HG03378 (cell line): ENCODE data around the gene GRIK4.
"Not testable (repeated sequence)": the region's sequence is repeated elsewhere in the genome, so short reads cannot be mapped to it uniquely, and the experiment has no call there.

Experiments
- ATAC-seq: cut with Tn5 transposase; IDR thresholded peaks from one replicate; pipeline ENCODE4 v1.9.1; 2021; ENCODE audit warnings: mild to moderate bottlenecking, moderate library complexity; ENCODE audit not compliant: unreplicated experiment

GRIK4 gene, protein sequence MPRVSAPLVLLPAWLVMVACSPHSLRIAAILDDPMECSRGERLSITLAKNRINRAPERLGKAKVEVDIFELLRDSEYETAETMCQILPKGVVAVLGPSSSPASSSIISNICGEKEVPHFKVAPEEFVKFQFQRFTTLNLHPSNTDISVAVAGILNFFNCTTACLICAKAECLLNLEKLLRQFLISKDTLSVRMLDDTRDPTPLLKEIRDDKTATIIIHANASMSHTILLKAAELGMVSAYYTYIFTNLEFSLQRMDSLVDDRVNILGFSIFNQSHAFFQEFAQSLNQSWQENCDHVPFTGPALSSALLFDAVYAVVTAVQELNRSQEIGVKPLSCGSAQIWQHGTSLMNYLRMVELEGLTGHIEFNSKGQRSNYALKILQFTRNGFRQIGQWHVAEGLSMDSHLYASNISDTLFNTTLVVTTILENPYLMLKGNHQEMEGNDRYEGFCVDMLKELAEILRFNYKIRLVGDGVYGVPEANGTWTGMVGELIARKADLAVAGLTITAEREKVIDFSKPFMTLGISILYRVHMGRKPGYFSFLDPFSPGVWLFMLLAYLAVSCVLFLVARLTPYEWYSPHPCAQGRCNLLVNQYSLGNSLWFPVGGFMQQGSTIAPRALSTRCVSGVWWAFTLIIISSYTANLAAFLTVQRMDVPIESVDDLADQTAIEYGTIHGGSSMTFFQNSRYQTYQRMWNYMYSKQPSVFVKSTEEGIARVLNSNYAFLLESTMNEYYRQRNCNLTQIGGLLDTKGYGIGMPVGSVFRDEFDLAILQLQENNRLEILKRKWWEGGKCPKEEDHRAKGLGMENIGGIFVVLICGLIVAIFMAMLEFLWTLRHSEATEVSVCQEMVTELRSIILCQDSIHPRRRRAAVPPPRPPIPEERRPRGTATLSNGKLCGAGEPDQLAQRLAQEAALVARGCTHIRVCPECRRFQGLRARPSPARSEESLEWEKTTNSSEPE

DNA sequence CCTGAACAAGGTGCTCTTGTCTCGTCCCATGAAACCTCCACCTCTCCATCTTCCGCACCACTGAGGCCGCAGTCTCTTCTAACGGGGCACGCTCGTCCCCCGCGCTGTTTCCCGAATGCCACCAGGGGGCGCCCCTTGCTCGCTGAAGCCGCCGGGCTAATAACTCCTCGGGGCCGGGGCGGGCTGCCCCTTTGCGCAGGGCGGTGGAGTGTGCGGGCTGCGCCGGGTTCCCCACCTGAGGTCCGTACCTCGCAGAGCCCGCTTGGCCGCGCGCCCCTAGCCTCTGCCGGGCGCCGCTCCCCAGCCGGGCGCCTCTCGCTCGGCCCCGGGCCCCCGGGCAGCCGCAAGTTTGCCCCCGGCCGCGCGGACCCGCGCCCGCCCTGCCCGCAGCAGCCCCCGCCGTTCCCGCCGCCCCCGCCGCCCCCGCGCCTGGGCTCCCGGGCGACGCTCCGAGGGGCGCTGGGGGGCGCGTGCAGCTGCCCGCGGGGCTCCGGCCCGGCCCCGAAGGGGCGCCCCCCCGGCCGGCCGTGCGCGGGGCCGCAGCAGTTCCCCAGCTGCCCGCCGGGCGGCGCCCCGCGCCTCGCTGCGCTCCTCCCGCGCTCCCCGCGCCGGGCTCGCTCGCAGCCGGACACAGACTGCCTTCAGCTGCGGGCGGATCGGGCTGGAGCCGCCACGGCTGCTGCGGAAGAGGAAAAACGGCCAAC, at the start of gene GRIK4:
TSS of gene GRIK4 (plus strand) at position 633 of the 704 bp plus-strand sequence. CDS start 148,571 bp downstream, outside the sequence.
- ATAC-seq, result no peak

DNA sequence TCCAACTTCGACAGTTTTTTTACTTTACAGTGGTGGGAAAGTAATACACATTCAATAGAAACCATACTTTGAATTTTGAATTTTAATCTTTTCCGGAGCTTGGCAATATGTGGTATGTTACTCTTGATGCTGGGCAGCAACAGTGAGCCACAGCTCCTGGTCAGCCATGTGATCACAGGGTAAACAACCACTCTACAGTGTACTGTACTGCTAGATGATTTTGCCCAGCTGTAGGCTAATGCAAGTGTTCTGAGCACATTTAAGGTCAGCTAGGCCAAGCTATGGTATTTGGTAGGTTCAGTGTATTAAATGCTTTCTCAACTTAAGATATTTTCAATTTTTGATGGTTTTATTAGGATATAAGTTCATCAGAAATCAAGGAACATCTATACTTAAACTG, 48.7 kb upstream of the GRIK4 start:
- no peak for ATAC-seq

DNA sequence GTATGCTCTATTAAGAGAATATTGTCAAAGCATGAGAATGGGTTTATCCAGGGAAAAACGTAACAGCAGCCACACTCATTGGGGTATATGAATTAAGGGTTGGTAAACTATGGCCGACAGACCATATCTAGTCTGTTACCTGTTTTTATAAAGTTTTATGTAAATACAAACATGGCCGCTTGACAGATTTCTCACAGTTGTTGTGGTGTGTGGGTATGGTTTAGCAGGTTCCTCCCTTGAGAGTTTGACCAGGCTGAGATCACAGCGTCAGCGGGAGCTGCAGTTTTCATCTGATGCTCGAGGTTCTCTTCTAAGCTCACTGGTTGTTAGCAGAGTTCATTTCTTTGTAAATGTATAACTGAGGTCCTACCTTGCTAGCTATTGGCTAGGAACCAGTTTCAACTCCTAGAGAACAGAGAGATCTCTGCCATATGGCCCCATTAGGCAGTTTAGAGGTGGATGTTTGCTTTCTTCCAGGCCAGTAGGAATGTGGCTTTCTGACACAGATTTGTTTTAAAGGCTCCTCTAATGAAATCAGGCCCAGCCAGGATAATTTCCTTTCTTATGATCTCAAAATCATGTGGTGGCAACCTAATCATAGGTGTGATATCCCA, 45.5 kb upstream of the GRIK4 start:
- no peak for ATAC-seq

DNA sequence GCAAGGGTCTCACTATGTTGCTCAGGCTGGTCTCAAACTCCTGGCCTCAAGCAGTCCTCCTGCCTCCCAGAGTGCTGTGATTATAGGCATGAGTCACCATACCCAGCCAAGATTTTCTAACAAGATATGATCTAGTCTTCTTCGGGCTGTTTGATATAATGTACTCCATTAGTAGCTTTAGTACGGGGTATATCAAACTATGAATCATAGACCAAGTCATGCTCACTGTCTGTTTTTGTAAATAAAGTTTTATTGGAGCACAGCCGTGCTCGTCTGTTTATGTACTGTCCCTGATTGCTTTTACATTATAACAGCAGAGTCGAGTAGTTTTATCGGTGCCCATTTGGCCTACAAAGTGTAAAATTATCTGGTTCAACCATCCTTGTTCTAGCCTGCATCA, 43.9 kb upstream of the GRIK4 start:
- no peak for ATAC-seq

DNA sequence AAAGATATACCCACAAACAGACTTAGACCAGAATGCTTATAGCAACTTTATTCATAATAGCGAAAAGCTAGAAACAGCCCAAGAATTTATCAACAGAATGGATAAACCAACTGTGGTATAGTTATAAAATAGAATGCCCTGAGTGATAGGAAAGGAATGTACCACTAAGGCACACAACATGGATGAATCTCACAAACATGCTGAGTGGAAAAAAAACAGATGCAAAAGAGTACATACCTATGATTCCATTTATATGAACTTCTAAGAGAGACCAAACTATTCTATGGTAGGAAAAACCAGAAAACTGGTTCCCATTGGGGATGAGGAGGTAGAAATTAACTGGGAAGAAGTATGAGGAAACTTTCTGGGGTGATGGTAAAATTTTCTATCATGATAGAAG, 40.4 kb upstream of the GRIK4 start:
- ATAC-seq, result no peak

DNA sequence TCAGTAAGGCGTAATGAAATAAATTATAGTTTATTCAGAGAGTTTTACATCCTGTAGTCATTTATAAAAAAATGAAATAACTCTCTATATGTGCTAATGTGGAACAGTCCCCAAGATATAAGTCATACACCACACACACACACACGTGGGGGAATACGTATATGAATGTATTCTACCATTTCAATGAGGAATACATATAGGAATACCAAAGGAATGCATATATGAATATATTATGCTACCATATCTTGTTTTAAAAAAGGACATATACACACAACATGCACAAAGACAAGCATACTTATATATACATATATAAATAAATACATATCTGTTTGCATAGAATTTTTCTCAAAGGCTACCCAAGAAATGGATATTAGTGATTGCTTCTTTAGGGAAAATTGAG, 39.6 kb upstream of the GRIK4 start:
- ATAC-seq, result no peak

DNA sequence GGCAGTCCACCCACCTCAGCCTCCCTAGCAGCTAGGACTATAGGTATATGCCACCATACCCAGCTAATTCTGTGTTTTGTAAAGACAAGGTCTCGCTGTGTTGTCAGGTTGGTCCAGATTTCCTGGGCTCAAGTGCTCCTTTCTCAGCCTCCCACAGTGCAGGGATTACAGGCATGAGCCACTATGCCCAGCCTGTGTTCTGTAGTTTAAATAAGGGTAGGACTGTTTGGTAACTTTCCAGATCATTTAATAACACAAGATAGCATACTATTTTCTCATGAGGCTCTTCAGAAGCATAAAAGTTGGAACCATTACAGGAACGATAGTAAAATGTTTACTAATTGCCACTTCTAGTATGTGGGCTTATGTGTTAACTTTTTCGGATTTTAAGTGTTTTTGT, 38.0 kb upstream of the GRIK4 start:
- no peak for ATAC-seq

DNA sequence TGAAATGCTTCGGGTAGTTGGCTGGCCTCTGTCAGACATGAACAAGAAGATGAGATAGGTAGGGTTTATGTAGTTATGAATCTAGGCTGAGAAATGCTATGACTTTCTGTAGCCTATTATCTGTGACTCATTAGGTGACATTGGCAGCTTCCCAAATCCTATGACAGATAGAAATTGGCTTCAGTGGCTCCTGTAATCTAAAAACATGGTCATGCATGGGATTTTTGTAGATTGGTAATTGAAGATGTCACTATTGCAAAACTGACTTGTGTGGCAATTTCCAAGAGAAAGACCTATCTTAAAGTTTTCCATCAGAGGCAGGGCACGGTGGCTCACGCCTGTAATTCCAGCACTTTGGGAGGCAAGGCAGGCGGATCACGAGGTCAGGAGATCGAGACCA, 29.4 kb upstream of the GRIK4 start:
- ATAC-seq, result no peak

DNA sequence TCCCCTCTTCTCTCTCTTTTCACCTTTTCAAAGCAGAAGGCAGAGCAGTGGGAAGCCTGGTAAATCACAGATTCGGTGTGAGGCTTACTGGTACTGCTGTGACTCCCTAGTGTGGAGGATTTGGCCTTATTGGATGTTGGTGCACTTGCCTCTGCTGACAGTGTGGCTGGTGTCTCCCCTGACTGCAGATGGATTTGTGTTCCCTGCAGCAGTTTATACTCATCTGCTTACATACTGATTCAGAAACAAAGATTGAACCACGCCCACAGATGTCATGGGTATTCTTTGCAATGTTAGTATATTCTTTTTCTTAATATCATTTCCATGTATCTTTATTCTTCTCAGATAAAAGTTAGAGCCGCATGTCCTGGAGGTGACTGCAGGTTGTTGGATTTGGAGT, 26.8 kb upstream of the GRIK4 start:
- no peak for ATAC-seq

DNA sequence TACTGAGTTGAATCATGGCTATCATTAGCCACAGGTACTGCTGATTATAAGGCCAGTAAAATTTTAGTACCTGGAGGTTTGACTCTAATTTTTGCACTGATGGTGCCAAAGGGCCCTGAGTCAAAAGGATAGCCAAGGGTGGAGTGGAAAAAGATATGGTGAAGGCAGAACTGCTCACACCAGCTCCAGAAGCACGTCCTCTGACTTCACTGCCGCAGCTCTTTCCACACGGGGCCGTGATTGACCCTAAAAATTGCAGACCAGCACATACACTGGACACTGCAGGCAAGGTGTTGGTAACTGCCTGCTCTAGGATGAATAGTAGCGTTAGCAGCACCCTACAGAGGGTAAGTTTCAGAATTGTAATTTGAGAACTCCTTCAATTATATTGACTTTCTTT, 25.4 kb upstream of the GRIK4 start:
- ATAC-seq, result no peak

DNA sequence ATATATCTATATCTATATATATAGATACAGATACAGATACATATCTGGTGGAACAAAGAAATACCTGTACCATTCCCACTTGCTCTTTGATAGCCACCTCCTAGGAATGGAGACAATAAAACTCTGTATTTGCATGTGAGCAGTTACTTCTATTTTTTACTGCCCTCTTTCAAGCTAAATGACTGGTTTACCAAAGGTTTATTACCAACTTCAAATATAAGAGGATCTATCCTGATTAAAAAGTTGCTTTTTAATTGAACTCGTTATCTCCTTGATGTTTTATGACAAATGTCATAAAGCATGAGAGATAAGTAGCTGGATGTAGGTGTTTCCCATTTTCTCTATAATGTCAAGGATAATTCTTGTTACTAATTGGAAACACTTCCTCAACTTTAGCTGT, 21.7 kb upstream of the GRIK4 start:
- ATAC-seq, result no peak

DNA sequence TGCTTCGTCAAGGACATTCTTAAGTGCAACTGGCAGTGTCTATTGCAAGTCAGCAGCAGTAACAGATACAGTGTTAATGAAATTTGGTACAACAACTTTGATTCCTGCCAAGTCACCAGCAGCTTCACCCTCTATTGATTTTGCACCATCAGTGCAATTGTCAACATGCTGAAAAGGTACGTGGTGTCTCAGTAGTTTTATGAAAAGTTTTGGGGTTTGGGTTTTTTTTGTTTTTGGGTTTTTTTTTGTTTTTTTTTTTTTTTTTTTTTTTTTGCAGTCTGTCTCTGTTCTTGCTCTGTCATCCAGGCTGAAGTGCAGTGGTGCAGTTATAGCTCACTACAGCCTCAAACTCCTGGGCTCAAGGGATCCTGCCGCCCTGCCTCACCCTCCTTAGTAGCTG, 19.1 kb upstream of the GRIK4 start:
- no peak for ATAC-seq

DNA sequence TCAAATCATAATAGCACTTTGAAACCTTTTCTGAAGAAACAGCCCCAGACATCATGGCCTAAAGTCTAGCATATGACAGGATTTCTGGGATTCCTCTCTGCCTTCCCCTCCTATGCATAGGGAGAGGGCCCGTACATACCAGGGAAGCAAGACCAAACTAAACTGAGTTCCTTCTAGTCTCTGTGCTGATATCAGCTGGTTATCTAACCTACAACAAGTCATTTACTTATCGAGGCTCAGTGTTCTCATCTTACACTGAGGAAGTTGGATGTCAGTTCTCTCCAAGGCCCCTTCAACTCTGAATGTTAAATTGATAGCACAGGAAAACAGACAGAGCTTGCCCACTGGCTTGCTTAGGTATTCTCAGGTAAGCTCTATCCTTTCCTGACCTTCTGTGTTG, 17.0 kb upstream of the GRIK4 start:
- no peak for ATAC-seq

DNA sequence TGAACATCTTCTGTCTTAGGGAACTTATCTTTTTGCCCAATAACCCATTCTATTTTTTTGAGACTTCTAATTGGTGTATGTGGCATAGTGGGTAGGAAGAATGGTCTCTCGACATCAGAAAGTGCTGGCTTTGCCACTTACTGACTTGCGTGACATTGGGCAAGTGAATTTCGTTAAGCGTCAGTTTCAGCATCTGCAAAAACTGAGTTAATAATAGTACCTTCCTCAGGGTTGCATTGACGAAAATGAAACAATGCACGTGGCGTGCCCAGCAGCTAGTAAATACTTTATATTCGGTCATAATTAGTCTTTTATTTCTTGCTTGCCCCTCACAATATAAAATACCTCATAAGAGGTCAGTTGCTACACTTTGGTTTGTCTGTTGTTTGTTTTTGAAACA, 12.5 kb upstream of the GRIK4 start:
- no peak for ATAC-seq

DNA sequence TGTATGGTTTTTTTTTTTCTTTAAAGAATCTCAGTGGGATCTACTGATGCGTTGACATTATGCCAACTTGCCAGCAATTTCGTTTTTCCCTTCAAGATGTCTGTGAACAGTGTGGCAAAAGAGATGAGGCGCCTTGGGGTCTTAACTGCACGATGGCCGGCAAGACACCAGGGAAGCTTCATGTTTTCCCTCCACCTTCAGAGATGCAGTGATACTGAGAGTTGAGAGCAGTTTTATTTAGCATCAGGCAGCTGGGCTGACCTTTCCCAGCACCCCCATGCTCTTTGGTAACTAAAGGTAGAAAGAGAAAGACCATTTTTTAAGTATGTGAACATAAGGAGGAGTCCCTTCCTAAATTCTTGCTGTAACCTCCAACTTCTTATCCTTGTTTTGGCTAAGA, 11.7 kb upstream of the GRIK4 start:
- no peak for ATAC-seq

DNA sequence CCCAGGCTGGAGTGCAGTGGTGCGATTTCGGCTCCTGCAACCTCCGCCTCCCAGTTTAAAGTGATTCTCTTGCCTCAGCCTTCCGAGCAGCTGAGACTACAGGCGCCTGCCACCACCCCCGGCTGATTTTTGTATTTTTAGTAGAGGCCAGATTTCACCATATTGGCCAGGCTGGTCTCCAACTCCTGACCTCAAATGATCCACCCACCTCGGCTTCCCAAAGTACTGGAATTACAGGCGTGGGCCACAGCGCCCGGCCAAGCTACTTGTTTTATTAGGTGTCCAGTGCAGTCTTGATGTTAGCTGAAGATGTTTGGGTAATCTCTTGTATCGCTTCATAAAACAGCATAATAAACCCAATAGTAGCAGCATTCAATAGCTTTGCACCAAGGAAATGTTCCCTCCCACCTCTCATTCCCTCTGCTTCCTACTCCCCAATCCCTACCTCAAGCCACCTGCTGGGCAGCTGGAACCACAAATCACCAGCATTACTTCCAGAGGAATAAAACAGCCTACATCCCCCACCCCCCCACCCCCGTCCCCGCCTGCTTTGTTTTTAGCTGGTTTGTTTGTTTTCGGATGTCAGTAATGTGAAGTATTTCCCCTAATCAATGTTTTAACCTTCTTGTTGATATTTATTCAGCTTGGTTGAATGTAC, 11.0 kb upstream of the GRIK4 start:
- ATAC-seq, result no peak

DNA sequence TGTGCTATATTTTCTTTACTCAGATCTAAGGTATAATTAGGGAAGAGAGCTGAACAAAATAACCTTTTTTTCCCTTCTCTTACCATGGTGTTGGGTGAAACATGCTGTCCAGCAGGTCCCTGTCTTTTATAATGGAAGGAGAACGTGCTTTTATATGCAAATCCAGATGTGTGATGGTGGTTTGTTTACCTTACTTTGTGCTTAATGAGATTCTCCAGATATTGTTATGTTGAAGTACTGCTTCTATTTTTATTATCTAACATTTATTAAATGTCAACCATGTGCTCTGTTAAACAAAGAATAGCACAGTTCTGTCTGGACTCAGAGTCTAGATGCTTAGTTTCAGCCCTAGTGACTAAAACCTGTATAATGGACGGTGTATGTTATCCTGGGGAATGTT, 10.1 kb upstream of the GRIK4 start:
- no peak for ATAC-seq

DNA sequence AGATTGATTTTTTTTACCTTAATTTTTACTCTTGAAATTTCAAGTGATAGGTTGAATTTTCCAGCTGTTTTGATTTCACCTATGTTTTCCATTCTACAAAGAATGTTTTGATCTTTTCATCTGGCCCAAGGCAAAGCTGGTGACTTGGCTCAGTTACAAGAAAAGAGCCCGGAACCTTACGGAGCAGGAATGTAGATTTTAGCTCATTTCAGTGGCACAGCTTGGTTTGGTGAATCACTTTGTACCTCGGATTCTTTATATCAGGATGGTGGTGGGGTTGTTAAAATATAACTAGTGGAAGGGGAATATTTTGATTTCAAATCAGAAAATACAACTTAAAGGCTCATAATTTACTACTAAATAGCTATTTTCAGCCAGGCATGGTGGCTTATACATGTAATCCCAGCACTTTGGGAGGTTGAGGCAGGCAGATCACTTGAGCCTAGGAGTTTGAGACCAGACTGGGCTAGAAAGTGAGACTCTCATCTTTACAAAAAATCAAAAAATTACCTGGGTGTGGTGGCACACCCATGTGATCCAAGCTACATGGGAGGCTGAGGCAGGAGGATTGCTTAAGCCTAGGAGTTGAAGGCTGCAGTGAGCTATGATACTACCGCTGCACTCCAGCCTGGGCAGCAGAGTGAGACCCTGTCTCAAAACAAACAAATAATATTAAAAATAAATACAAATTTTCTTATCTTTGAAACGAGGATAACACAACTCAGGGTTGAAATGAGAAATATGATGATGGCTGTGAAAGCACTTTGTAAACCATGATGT, 9.4 kb upstream of the GRIK4 start:
- no peak for ATAC-seq

DNA sequence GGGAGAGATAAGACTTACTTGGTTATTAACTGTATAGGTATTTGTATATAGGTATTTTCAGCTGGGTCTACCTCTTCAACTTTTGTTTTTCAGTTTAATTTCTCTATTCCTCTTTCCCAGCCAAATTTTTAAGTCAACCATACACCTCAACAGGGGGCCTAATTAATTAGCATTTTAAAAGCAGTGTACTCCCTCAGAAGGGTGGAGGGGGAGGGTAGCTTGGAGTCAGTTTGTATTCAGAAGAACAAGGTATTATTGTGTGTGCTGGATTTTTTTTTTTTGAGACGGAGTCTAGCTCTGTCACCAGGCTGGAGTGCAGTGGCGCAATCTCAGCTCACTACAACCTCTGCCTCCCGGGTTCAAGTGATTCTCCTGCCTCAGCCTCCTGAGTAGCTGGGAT, 8.0 kb upstream of the GRIK4 start:
- ATAC-seq, result not testable (repeated sequence)
